IPS DF 19.7 (cell line): ENCODE data around the gene RGS6.

Experiments used
- DNase-seq: peaks from one replicate; pipeline ENCODE4 v3.0.0-alpha.2; 2013; ENCODE audit warnings: low read depth, low spot score

The RGS6 gene

GRCh38 chr14:72081137-72081536, 148.9 kb downstream of the RGS6 start:
- no peak for DNase-seq

- DNase-seq = no peak
Observed at GRCh38 chr14:72084935-72085334, 152.7 kb downstream of the RGS6 start.

GRCh38 chr14:72089625-72090024, 157.4 kb downstream of the RGS6 start:
- DNase-seq = no peak

DNA sequence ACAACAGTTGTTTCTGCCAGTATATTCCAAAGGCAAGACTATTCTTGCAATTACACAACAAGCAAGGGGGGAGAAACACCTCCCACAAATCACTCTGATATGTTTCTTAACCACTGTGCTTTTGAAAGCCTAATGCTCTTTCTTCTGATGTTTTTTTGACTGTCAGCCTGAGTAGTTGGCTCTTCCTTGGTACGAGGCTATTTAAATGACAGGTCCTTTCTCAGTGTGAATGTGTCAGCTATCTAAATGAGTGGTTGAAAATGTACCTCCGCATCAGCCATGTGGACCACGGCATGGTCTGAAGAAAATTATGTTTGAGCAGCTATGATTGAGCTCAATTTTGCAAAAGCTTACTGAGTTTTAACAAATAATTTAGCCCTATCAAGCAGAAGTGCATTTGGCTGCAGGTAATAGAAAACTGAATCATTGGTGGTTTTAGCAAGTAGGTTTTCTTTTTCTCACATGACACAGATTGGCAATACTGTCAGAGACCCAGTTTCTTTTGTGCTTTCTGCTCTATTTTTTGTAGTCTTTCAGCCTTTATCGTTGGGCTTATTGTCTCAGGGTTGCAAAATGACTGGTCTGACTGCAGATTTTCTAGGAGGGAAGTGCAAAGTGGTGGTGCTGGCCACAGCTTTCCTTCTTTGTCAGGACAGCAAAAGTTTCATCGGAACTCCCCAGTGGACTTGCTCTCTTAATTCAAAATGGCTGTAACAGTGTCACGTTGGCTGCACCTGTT, 162.8 kb downstream of the RGS6 start:
- DNase-seq = no peak

- no peak for DNase-seq
Observed at GRCh38 chr14:72097173-72097783, 165.0 kb downstream of the RGS6 start.

- DNase-seq = no peak
Observed at GRCh38 chr14:72098210-72098609, 166.0 kb downstream of the RGS6 start.

DNA sequence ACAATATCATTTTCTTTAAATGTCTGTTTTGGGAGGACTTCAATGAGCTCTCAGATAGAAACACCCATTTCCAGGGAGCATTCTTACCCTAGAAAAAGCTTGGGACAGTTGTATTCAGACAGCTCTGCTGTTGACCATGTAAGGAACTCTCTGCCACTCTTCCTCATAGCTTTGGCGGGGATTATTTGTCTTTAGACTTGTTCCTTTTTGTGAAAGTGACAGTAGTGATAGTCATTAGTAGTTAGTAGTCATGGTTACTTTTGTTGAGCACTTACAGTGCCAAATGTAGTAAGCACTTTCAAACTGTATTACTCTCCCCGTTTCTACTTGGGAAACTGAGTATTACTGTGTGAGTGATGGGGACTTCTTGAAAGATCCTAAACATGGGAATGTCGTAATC, 167.3 kb downstream of the RGS6 start:
- DNase-seq = no peak

GRCh38 chr14:72104011-72104613, 171.9 kb downstream of the RGS6 start:
- no peak for DNase-seq

GRCh38 chr14:72111911-72112310, 179.7 kb downstream of the RGS6 start:
- no peak for DNase-seq

DNA sequence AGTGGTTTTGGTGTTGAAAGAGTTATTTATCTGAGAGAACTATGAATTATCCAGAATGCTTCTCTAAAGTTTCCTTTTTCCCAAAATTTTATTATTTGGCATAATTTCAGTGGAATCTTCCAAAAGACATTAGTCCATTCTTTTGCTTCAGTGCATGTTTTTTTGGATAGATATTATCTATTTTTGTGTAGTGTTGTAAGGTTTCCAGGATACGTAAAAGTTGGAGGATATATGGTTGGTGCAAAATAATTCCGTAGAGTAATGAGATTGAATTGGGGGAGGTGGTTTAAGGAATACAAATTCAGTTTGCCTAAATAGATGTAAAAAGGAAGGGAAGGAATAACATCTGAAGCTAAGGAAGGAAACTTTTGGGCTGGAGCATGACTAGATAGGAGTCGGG, 186.6 kb downstream of the RGS6 start:
- no peak for DNase-seq

DNA sequence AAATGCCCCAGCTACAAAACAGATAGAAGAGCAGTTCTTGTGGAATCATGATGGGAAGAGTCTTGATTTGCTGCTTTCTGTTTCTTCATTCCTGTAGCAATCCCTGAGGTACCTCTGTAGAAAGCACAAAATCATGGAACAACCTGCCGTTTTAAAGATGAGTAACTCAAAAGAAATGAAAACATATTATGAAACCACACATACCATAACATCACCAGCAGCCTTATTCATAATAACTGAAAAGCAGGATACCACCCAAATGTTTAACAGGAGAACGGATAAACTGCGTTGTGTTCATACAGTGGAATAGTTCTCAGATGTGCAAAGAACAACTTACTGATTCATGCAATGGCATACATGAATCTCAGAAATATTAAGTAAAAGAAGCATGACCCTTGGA, 188.1 kb downstream of the RGS6 start:
- DNase-seq = no peak

GRCh38 chr14:72123755-72124154, 191.5 kb downstream of the RGS6 start:
- DNase-seq = no peak

DNA sequence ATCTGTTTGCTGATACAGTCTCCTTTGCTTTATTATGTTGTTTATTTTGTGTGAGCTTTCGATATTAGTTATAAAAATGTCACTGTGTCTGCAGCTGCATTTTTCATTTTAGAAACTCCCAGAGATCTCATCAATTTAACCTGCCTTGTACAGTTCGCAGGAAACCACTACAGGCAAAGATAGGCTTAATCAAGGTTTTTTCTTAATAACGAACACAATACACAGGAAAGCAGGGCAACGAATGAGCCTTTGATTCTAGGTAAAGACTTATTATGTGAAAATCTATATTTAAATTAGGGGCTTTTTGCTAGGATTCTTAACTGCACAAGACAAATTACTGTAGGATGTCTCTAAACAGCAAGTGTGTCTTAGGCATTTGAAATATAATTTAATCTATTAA, 191.9 kb downstream of the RGS6 start:
- no peak for DNase-seq

- no peak for DNase-seq
Observed at GRCh38 chr14:72126091-72126490, 193.9 kb downstream of the RGS6 start.

GRCh38 chr14:72126561-72126960, 194.3 kb downstream of the RGS6 start:
- DNase-seq = no peak

- DNase-seq = no peak
Observed at GRCh38 chr14:72128629-72129028, 196.4 kb downstream of the RGS6 start.

GRCh38 chr14:72129291-72129690, 197.1 kb downstream of the RGS6 start:
- no peak for DNase-seq

DNA sequence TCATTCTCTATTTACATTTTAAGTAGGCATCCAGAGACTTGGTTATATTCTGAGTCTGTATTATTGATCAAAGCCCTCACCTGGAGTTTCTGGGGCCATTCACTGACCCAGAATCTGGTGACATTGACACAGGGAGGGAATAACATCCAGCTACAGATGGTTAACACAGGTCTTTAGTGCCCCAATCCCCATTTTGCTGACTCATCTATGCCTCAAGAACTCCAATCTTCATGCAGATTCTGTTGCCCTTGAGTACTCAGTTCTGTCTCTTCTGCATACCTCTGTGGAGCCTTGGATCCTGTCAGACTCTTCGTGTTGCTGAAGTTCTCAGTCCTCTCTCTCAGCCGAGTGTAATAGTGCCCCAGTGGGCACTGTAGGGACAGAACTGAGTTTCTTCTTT, 208.9 kb downstream of the RGS6 start:
- no peak for DNase-seq

DNA sequence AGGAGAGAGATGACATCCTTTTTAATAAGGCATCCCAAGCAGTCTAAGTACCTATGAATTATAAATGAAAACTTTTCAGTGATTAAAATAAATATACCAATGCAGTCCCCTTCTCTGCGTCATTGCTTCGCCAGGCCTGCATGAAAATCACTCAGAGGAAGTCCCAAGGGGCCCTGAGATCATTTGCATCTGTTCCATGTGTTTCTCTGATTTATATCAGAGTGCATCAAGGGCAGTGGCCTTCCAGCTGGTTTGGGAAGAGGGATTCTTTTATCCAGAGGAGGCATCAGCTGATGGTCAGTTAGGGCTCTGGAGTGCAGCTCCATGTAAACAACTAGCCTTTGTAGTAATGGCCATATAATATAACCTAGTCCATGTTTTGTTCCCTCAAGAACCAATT, 210.1 kb downstream of the RGS6 start:
- no peak for DNase-seq

- DNase-seq = no peak
Observed at GRCh38 chr14:72146241-72146640, 214.0 kb downstream of the RGS6 start.

- no peak for DNase-seq
Observed at GRCh38 chr14:72154645-72155378, 222.6 kb downstream of the RGS6 start.

DNA sequence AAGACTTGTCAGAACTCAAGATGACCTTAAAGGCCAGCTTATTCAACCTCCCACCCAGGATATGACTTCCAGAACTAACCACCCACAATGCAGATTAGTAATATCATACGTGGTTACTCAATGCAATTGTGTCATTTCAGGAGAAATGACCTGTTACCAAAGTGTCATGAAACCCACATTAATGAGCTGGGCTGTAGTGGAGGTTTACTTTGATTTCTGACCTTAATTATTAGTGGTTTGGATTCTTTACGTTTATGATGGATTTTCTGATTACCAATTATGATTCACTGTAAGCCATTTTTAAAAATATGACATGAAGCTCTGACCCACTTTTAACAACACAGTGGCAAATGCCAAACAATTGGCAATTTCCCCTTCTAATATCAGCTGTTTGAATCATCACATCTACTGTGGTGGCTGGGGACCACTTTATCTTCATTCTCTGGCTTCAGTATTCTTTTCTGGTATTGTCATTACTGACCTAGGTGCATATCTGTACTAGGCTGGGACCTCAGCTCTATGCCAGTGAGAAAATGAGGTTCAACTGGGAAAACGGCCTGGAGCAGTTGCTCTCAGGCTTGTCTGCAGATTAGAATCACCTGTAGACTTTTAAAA, 223.3 kb downstream of the RGS6 start:
- no peak for DNase-seq
